ENCODE results near the gene UPF2.

- TF ChIP-seq CTCF (IDR thresholded peaks at IDR 0.05) (no peak), POLR2A (IDR thresholded peaks at IDR 0.05) (no peak)
Observed at GRCh38 chr10:11898033-11898371, 144.6 kb downstream of the UPF2 start.

Measured in lower leg skin (tissue), 3 donors.